Measurements from ENCODE around the gene KIZ. TPM values are rescaled to one million over a fixed set of nuclear protein-coding genes. Genes with fewer than 3 reads are reported as not detected.
"Not testable (repeated sequence)": the region's sequence is repeated elsewhere in the genome, so short reads cannot be mapped to it uniquely, and the experiment has no call there.

KIZ gene
- total RNA-seq, 1 donor from 2014 or later: 15.0 TPM

GRCh38 chr20:21246161-21246560 lies 120.3 kb downstream of the KIZ start:
- H3K4me3 Mint-ChIP-seq: no peak overlapping the region
- H3K9me3 Mint-ChIP-seq: peaks cover 3% of the 10 kb centered on the region
- no peak for TF ChIP-seq CTCF (conservative IDR thresholded peaks at IDR 0.05)
- H3K4me1 Mint-ChIP-seq: no peaks in the 10 kb centered on the region
- H3K27me3 Mint-ChIP-seq (ENCODE audit: low read depth): no peaks in the 10 kb centered on the region
- no peak for DNase-seq (ENCODE audit: low read depth, low spot score)
- H3K36me3 Mint-ChIP-seq (ENCODE audit: low read depth): peaks cover 3% of the 10 kb centered on the region
- no peak overlapping the region for H3K27ac Mint-ChIP-seq (ENCODE audit: unreplicated experiment)

- not testable (repeated sequence) for H3K4me1 Mint-ChIP-seq; H3K36me3 Mint-ChIP-seq (ENCODE audit: low read depth); H3K27ac Mint-ChIP-seq (ENCODE audit: unreplicated experiment); H3K27me3 Mint-ChIP-seq (ENCODE audit: low read depth); H3K4me3 Mint-ChIP-seq; H3K9me3 Mint-ChIP-seq; DNase-seq (ENCODE audit: low read depth, low spot score)
These were observed 121.8 kb downstream of the KIZ start for GRCh38 chr20:21247603-21248095.

GRCh38 chr20:21251278-21251677 lies 125.4 kb downstream of the KIZ start:
- H3K27me3 Mint-ChIP-seq (ENCODE audit: low read depth): no peaks in the 10 kb centered on the region
- no peak for DNase-seq (ENCODE audit: low read depth, low spot score)
- no peak for TF ChIP-seq CTCF (conservative IDR thresholded peaks at IDR 0.05)
- H3K36me3 Mint-ChIP-seq (ENCODE audit: low read depth): peaks cover 3% of the 10 kb centered on the region
- no peak overlapping the region for H3K4me3 Mint-ChIP-seq
- H3K9me3 Mint-ChIP-seq: peaks cover 3% of the 10 kb centered on the region
- no peak overlapping the region for H3K27ac Mint-ChIP-seq (ENCODE audit: unreplicated experiment)
- no peaks in the 10 kb centered on the region for H3K4me1 Mint-ChIP-seq

GRCh38 chr20:21257192-21257591 lies 131.3 kb downstream of the KIZ start:
- no peaks in the 10 kb centered on the region for H3K9me3 Mint-ChIP-seq
- no peak overlapping the region for H3K4me3 Mint-ChIP-seq
- H3K27me3 Mint-ChIP-seq (ENCODE audit: low read depth): no peaks in the 10 kb centered on the region
- DNase-seq (ENCODE audit: low read depth, low spot score): no peak
- TF ChIP-seq CTCF (conservative IDR thresholded peaks at IDR 0.05): no peak
- peak overlapping the region; percentile 67 for H3K27ac Mint-ChIP-seq (ENCODE audit: unreplicated experiment)
- no peaks in the 10 kb centered on the region for H3K36me3 Mint-ChIP-seq (ENCODE audit: low read depth)
- H3K4me1 Mint-ChIP-seq: no peaks in the 10 kb centered on the region

GRCh38 chr20:21258411-21258810 lies 132.5 kb downstream of the KIZ start:
- no peaks in the 10 kb centered on the region for H3K27me3 Mint-ChIP-seq (ENCODE audit: low read depth)
- DNase-seq (ENCODE audit: low read depth, low spot score): no peak
- no peak for TF ChIP-seq CTCF (conservative IDR thresholded peaks at IDR 0.05)
- H3K4me1 Mint-ChIP-seq: no peaks in the 10 kb centered on the region
- H3K9me3 Mint-ChIP-seq: peaks cover 2% of the 10 kb centered on the region
- no peak overlapping the region for H3K27ac Mint-ChIP-seq (ENCODE audit: unreplicated experiment)
- H3K4me3 Mint-ChIP-seq: no peak overlapping the region
- no peaks in the 10 kb centered on the region for H3K36me3 Mint-ChIP-seq (ENCODE audit: low read depth)

- H3K4me1 Mint-ChIP-seq: no peaks in the 10 kb centered on the region
- no peak overlapping the region for H3K27ac Mint-ChIP-seq (ENCODE audit: unreplicated experiment)
- H3K27me3 Mint-ChIP-seq (ENCODE audit: low read depth): no peaks in the 10 kb centered on the region
- no peak for TF ChIP-seq CTCF (conservative IDR thresholded peaks at IDR 0.05)
- no peak overlapping the region for H3K4me3 Mint-ChIP-seq
- peaks cover 2% of the 10 kb centered on the region for H3K9me3 Mint-ChIP-seq
- DNase-seq (ENCODE audit: low read depth, low spot score): no peak
- H3K36me3 Mint-ChIP-seq (ENCODE audit: low read depth): no peaks in the 10 kb centered on the region
These were observed 133.5 kb downstream of the KIZ start for GRCh38 chr20:21259346-21259745.

Data from neural crest cell (in vitro differentiated cells).